ENCODE data around the gene CYBC1. TPM values are rescaled to one million over a fixed set of nuclear protein-coding genes. Genes with fewer than 3 reads are reported as not detected.
A peak's percentile ranks its signal among the peaks of the same experiment; 100 is the strongest.

The CYBC1 gene
- total and polyA plus RNA-seq, 9 of the 15 experiments (the other 6 are each of a cell fraction or from before 2014, with no cell fraction given) = 1.3 to 71.8 (median 49.9) TPM

GRCh38 chr17:82496529-82497434 lies 46.2 kb upstream of the CYBC1 start (continued):
- TF ChIP-seq EP400 (IDR thresholded peaks at IDR 0.05) = peak; percentile 66; the same call in 1 of the 2 replicates
- TF ChIP-seq PATZ1 (CRISPR knock-in tag; IDR thresholded peaks at IDR 0.05; ENCODE audit: borderline replicate concordance) = no peak
- TF ChIP-seq HOXB6 (CRISPR knock-in tag; IDR thresholded peaks at IDR 0.05; ENCODE audit: borderline replicate concordance) = no peak
- TF ChIP-seq ATF1 (CRISPR knock-in tag; IDR thresholded peaks at IDR 0.05) = no peak
- TF ChIP-seq ATF1 (tag; IDR thresholded peaks at IDR 0.05) = peak; percentile 68
- TF ChIP-seq UBTF (IDR thresholded peaks at IDR 0.05; ENCODE audit: borderline replicate concordance in 1 of 2, low read depth in 2 of 2, low read length in 2 of 2) = peak in 1 of 2 experiments; percentile 71; a peak in 1 of 4 replicates
- peak; percentile 47; the same call in 1 of the 2 replicates for TF ChIP-seq ZBTB7A (IDR thresholded peaks at IDR 0.05; ENCODE audit: borderline replicate concordance, control insufficient read depth, low read depth, low read length)
- TF ChIP-seq RBM22 (IDR thresholded peaks at IDR 0.05; ENCODE audit: low read depth, low read length, poor library complexity, severe bottlenecking) = no peak
- TF ChIP-seq ZNF232 (CRISPR knock-in tag; IDR thresholded peaks at IDR 0.05) = peak; percentile 95
- TF ChIP-seq NR2C2 (CRISPR knock-in tag; IDR thresholded peaks at IDR 0.05) = peak; percentile 72
- peak; percentile 62; the same call in 1 of the 2 replicates for TF ChIP-seq NR2C2 (tag; IDR thresholded peaks at IDR 0.05)
- TF ChIP-seq PHF20 (IDR thresholded peaks at IDR 0.05; ENCODE audit: partially characterized antibody) = peak; percentile 78
- no peak for TF ChIP-seq ARNT (IDR thresholded peaks at IDR 0.05)
- TF ChIP-seq, protein P1, sequence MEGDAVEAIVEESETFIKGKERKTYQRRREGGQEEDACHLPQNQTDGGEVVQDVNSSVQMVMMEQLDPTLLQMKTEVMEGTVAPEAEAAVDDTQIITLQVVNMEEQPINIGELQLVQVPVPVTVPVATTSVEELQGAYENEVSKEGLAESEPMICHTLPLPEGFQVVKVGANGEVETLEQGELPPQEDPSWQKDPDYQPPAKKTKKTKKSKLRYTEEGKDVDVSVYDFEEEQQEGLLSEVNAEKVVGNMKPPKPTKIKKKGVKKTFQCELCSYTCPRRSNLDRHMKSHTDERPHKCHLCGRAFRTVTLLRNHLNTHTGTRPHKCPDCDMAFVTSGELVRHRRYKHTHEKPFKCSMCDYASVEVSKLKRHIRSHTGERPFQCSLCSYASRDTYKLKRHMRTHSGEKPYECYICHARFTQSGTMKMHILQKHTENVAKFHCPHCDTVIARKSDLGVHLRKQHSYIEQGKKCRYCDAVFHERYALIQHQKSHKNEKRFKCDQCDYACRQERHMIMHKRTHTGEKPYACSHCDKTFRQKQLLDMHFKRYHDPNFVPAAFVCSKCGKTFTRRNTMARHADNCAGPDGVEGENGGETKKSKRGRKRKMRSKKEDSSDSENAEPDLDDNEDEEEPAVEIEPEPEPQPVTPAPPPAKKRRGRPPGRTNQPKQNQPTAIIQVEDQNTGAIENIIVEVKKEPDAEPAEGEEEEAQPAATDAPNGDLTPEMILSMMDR (IDR thresholded peaks at IDR 0.05 in 2 of 3, conservative IDR thresholded peaks at IDR 0.05 in 1 of 3; ENCODE audit: insufficient read depth in 2 of 3, low read depth in 1 of 3, low read length in 3 of 3) = no peak
- TF ChIP-seq ZC3H11A (IDR thresholded peaks at IDR 0.05; ENCODE audit: low read depth, low read length) = no peak

Data from K562 (cell line).